Natural killer cell treated with Interleukin-12 subunit alpha and Interleukin-12 subunit beta and Interleukin-15 and Interleukin-18, amount 100 ng/mL, for 72 hours (primary cell): Measurements from ENCODE around the gene CLDN18. TPM values are rescaled to one million over a fixed set of nuclear protein-coding genes. Genes with fewer than 3 reads are reported as not detected.

Experiments used
- ATAC-seq, 2 donors: fragments of 150-1000 bp; cut with Tn5 transposase in 1 of 2; sonication (Bioruptor Pico), chemical (Tn5 transposase) in 1 of 2; 2 replicates each; pipeline ENCODE4 v1.10.0; 2021
- DNase-seq: peaks from one replicate; pipeline ENCODE4 v3.0.0; 2022; ENCODE audit warnings: low spot score
- H3K27ac Mint-ChIP-seq, 2 donors: 1 replicate in 1 of 2; 2 replicates in 1 of 2; pipeline ENCODE4 v1.8.0; 2022; ENCODE audit warnings: mixed read lengths in 2 of 2, mild to moderate bottlenecking in 1 of 2, moderate library complexity in 1 of 2
- H3K27me3 Mint-ChIP-seq, 2 donors: 1 replicate in 1 of 2; 2 replicates in 1 of 2; pipeline ENCODE4 v1.8.0; 2022; ENCODE audit warnings: mixed read lengths in 2 of 2
- H3K36me3 Mint-ChIP-seq: one replicate; pipeline ENCODE4 v1.8.0; 2022; ENCODE audit warnings: mixed read lengths
- H3K4me1 Mint-ChIP-seq, 2 donors: 1 replicate in 1 of 2; 2 replicates in 1 of 2; pipeline ENCODE4 v1.8.0; 2022; ENCODE audit warnings: low read depth in 2 of 2, mixed read lengths in 2 of 2, mild to moderate bottlenecking in 1 of 2
- H3K4me3 Mint-ChIP-seq: one replicate; pipeline ENCODE4 v1.8.0; 2022; ENCODE audit warnings: mixed read lengths
- H3K9me3 Mint-ChIP-seq: 2 replicates; pipeline ENCODE4 v1.8.0; 2022; ENCODE audit warnings: mixed read lengths
- total RNA-seq, 2 donors: library from RNA; stranded (reverse); gene quantifications; one replicate each; pipeline ENCODE4 v1.2.3, GENCODE V29; 2022

Gene CLDN18
- total RNA-seq, 2 donors from 2014 or later: not detected

DNA sequence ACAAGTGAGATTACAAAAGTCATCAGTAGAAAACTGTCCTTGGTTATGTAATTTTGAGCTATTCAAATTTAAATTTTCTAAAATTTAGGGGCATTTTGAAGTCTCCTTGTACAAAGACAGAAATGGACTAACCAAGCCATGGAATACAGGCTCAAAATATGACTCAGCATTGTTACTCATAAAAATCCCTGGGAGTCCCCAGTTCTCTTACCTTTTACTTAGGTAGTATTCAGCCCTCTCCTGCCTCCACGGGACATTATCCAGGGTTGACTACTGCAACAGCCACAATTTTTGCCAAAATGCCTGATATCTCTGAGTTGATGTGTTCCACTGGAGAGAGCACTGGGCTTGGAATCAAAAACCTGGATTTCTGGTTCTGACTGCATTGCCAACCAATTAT lies 25.0 kb downstream of the CLDN18 start:
- DNase-seq: no peak
- peaks cover 17 to 37% of the 10 kb centered on the region in 2 donors for H3K27me3 Mint-ChIP-seq
- H3K4me3 Mint-ChIP-seq: no peak overlapping the region
- H3K36me3 Mint-ChIP-seq: no peaks in the 10 kb centered on the region
- no peaks in the 10 kb centered on the region for H3K4me1 Mint-ChIP-seq
- ATAC-seq: no peak
- H3K27ac Mint-ChIP-seq: no peak overlapping the region
- H3K9me3 Mint-ChIP-seq: no peaks in the 10 kb centered on the region

DNA sequence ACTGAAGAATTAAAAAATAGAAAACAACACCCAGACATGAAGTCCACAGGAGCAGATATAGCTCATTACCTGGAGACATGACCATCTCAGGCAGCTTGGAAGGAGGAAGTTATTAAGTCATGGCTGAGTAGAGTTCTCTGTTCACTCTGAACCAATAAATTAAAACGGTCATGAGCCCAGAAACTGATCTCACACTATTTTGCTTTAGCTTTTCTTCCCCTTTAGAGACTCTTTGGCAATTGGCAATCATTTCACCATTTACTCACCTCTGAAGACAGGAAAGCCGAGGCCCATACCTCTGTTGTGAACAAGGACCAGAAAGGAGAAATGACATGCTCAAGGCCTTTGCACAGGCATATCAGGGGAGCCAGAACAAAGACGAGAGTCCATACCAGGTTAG lies 26.6 kb downstream of the CLDN18 start:
- Mint-ChIP-seq H3K9me3 (no peaks in the 10 kb centered on the region), H3K4me1 (no peaks in the 10 kb centered on the region), H3K36me3 (no peaks in the 10 kb centered on the region), H3K27me3 (peaks cover 17 to 43% of the 10 kb centered on the region in 2 donors), H3K4me3 (no peak overlapping the region), H3K27ac (no peak overlapping the region)
- ATAC-seq (no peak), DNase-seq (no peak)

DNA sequence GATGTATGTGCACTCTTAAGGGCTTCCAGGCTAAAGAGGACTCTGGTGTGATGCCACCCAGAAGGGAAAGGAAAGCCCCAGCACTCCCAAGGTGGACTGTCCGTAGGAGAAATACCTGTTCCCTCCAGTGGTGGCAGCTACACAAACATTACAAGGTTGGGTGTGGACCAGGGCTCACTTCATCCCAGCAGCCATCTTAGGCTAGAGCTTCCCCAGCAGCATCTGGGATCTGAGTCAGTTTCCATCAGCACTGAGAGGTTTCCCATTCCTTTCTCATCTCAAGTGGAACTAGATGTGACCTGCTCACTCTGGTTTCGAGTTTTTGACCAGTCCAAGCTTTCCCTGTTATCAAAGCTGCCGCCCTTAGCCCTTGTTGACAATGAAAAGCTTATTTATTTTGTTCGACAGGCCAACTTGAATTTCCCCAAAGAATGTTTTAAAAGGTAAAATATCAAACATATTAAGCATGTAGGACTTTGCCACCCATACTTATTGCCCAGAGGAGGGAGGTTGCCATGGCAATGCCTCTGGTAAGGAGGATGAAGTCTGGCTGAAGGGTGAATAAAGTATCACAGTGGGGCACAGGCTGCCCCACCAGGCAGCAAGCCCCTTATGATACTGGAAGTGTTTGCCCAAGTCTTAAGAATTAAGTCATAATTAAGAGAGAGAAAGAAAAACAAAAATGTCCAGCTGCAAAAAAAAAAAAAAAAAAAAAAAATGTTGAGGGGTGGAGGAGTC lies 28.9 kb downstream of the CLDN18 start:
- no peak for ATAC-seq
- H3K4me1 Mint-ChIP-seq: no peaks in the 10 kb centered on the region
- no peak for DNase-seq
- no peak overlapping the region for H3K4me3 Mint-ChIP-seq
- peaks cover 15 to 38% of the 10 kb centered on the region in 2 donors for H3K27me3 Mint-ChIP-seq
- no peaks in the 10 kb centered on the region for H3K36me3 Mint-ChIP-seq
- H3K27ac Mint-ChIP-seq: no peak overlapping the region
- H3K9me3 Mint-ChIP-seq: no peaks in the 10 kb centered on the region

DNA sequence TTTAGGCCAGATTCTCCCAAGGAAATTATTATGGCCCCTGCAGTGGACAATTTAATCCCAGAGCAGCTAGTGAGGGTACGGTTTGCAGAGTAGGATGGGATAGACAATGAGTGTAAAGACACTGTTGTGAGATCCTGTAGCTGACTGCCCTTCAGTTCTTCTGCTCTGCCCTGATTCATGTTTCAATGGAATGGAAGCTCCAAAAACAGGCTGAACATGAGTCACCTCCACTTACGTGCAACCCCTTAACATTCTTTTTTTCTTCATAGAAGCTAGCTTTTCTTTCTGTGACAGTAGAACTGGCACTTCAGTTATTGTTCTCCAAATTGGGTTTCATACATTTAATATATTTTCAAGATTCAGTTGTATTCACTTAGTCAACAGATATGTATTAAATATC lies 32.1 kb downstream of the CLDN18 start:
- peaks cover 3% of the 10 kb centered on the region for H3K9me3 Mint-ChIP-seq
- no peak overlapping the region for H3K27ac Mint-ChIP-seq
- DNase-seq (no peak), ATAC-seq (no peak)
- no peaks in the 10 kb centered on the region for H3K36me3 Mint-ChIP-seq
- H3K4me1 Mint-ChIP-seq: no peaks in the 10 kb centered on the region
- peaks cover 11 to 38% of the 10 kb centered on the region in 2 donors for H3K27me3 Mint-ChIP-seq
- no peak overlapping the region for H3K4me3 Mint-ChIP-seq

DNA sequence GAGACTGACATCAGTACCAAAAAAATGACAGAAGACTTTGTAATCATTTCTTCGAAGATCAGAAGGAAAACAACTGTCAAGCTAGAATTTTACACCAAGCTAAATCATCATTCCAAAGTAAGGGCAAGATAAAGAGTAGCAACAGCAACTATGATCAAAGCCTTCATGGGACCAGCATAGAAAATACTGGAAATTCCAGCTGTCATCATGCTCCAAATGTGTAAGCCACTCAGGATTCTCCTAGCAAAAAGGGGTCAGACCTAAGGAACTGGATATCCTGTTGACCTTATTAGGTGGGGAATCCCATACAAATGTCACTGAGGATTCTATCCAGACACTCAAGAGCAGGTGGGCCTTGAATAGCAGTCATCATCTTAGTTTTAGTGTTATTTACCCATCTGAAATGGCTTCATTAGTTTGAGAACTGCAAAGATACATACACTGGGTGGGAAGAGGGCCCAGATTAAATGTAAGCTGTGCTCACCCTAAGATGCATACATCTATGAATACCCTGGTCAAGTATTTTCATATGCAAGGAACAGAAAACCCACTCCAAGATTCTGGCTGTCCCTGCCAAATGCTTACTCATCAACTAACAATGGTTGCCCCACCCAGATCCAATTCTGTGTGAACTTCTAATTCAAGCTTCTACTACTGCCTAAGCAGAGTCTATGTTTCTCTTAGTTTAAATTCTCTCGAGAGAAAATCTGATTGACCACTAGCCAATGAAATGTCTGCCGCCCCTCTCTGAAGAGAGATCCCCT lies 33.5 kb downstream of the CLDN18 start:
- ATAC-seq (no peak), DNase-seq (no peak)
- Mint-ChIP-seq H3K36me3 (no peaks in the 10 kb centered on the region), H3K4me1 (no peaks in the 10 kb centered on the region), H3K9me3 (peaks cover 3% of the 10 kb centered on the region), H3K27me3 (peaks cover 5 to 25% of the 10 kb centered on the region in 2 donors), H3K4me3 (no peak overlapping the region), H3K27ac (no peak overlapping the region)

DNA sequence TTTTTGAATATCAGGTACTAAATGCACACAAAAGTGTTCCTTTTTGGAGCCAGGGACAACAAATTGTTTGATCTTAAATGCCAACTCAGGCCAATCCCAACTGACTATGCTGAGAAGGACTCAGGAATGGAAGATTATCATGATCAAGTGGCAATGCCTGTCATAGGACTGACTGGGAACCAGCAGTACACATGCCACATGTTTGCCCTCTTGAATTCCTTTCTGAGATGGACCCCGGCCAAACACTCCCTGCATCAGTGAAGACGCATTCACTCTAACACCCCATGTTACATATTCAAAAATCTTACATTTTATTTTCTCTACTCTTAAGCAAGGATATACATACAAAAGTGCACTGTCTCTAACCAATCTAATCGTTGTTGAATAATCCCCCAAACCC lies 36.1 kb downstream of the CLDN18 start:
- H3K4me3 Mint-ChIP-seq: no peak overlapping the region
- no peak overlapping the region for H3K27ac Mint-ChIP-seq
- no peak for ATAC-seq
- DNase-seq: no peak
- peaks cover 3% of the 10 kb centered on the region for H3K9me3 Mint-ChIP-seq
- H3K27me3 Mint-ChIP-seq: peaks cover 5 to 9% of the 10 kb centered on the region in 2 donors
- peaks cover 0 to 3% of the 10 kb centered on the region in 2 donors for H3K4me1 Mint-ChIP-seq
- no peaks in the 10 kb centered on the region for H3K36me3 Mint-ChIP-seq

DNA sequence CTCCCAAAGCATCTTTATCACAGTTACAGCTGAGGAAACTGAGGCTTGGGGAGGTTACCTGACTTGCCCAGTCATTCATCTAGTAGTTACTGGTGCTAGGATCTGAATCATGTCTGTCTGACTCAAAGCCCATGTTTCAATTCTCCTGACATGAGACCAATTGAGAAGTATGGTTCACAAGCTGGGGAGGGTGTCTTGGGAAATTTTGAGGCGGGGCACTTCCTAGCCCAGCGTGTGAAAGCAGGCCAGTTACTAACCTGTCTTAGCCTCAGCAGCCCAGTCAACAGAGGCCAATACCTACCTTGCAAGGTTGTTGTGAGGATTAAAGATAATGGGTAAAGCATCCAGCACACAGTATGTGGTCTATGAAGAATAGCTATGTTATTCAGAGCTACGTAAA lies 37.0 kb downstream of the CLDN18 start:
- Mint-ChIP-seq H3K4me3 (no peak overlapping the region), H3K4me1 (peaks cover 0 to 3% of the 10 kb centered on the region in 2 donors), H3K27me3 (peaks cover 3 to 9% of the 10 kb centered on the region in 2 donors), H3K36me3 (no peaks in the 10 kb centered on the region), H3K9me3 (peaks cover 3% of the 10 kb centered on the region), H3K27ac (no peak overlapping the region)
- ATAC-seq (no peak), DNase-seq (no peak)

DNA sequence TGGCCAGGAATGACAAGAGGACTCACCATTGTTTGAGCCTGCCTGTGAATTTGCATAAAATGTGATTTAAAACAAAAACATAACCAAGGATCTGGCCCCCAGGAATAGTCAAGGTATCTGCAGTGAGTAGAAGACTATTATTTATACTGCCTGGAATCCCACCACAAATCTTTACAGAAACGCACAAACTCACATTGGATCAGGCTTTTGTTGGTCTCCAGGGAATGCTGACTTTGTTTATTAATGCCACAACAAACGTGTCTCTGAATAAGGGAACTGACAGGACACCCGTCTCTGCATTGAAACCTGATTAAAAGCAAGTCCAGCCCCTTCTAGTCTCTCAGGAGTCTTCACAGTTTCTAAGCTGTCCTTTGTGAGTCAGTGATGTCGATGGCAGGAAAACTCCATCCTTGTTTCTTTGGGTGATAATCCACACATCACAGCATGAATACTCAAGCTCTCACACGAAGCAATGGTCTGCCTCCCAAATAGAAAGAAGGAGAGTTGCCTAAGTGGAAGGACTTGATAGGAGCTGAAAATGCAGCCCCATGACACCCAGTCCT lies 37.7 kb downstream of the CLDN18 start:
- Mint-ChIP-seq H3K9me3 (peaks cover 3% of the 10 kb centered on the region), H3K27ac (no peak overlapping the region), H3K4me1 (peaks cover 0 to 3% of the 10 kb centered on the region in 2 donors), H3K4me3 (no peak overlapping the region), H3K36me3 (no peaks in the 10 kb centered on the region), H3K27me3 (peaks cover 4 to 9% of the 10 kb centered on the region in 2 donors)
- DNase-seq (no peak), ATAC-seq (no peak)

DNA sequence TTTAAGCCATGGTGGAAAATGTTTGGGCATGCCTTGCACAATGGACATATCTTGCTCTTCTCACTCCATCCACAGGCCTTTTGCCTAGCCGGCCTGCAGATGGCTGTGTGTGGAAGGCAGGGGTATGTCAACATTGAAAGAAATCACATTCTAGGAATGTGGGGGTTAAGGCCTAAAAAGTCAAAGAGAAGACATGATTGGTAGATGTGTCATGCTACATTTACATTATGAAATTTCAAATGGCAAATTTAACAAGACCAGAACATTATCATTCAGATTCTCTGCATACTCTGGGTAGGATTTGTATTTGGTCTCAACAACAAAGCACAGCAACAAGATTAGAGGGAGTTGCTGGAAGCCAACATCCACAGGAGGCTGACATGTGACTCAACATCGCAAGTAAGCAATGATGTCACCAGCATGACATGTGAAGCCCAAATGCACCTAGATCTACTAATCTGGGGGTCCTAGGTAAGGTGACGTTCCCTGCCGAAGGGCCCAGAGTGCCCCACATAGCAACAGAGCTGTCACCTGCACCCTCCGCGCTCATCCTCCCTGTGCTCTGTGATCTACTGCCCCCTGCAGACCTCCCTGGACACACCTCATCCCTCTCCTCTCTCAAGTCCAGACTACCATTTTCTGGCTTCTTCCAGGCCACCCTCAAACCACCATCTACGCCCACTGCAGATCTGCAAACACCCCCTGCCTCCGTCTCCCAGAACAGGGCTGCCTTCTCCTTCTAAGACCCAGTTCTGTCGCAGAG lies 39.4 kb downstream of the CLDN18 start:
- peaks cover 6% of the 10 kb centered on the region for H3K9me3 Mint-ChIP-seq
- H3K4me3 Mint-ChIP-seq: no peak overlapping the region
- H3K27me3 Mint-ChIP-seq: peaks cover 7 to 11% of the 10 kb centered on the region in 2 donors
- peaks cover 0 to 3% of the 10 kb centered on the region in 2 donors for H3K4me1 Mint-ChIP-seq
- no peak for ATAC-seq
- H3K36me3 Mint-ChIP-seq: no peaks in the 10 kb centered on the region
- H3K27ac Mint-ChIP-seq: peak overlapping the region in 1 of 2 donors; percentile 8
- no peak for DNase-seq

DNA sequence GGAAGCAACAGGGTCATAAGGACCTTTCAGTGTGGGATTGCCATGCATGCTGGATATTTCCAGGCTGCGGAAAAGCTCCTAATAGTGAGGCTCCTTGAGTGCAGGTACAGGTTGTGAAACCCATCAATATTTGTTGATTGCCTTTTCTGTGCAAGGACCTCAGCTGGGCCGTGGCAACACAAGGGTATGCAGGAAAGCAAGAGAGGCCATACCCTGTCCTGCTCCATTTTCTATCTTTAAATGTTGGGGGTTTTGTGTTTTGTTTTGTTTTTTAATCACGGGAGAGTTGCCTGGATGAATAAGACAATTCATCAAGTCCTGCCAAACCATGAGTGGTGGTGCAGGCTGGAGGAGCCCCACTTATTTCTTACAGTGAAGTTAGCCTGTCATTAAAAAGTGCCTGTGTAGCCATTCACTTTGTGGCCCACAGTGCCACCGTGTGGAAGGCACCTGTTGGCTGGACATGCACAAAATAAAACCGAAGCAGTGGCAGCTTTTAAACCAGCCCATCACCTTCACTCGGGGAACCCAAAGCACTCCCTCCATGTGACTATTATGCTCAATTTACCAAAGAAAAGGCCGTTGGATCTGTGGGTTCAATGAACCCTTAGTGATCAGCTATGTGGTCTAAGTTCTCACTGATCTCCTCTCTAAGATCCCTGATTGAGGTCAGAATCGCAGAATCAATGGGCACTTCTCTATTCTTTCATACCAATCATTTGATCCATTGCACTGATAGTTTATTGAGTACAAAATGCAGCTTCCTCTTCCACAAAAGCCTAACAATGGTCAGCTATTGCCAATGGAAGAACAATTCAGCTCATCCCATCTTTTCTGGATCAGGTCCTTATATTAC lies 42.2 kb downstream of the CLDN18 start:
- H3K4me1 Mint-ChIP-seq: peaks cover 0 to 3% of the 10 kb centered on the region in 2 donors
- peaks cover 3% of the 10 kb centered on the region for H3K9me3 Mint-ChIP-seq
- no peak overlapping the region for H3K27ac Mint-ChIP-seq
- DNase-seq (no peak), ATAC-seq (no peak)
- no peak overlapping the region for H3K4me3 Mint-ChIP-seq
- H3K36me3 Mint-ChIP-seq: no peaks in the 10 kb centered on the region
- peaks cover 13 to 20% of the 10 kb centered on the region in 2 donors for H3K27me3 Mint-ChIP-seq

DNA sequence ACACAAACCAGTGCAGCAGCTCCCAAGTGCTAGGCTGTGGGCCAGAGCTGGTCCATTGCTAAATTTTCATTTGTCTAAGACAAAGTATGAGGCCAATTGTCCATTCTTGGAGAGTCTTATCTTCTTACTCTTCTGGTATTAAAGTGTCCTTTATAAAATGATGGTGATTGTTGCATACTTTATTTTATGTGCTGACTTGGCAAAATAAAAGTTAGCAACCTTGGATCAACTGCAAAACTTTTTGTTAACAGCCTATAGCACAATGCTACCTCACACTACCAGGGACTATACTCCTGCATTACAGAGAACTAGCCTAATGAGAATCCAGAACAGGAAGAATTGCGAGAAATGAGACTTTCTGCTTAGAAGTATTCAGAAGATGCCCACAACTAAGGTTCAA lies 44.1 kb downstream of the CLDN18 start:
- H3K4me3 Mint-ChIP-seq: no peak overlapping the region
- H3K27ac Mint-ChIP-seq: no peak overlapping the region
- H3K27me3 Mint-ChIP-seq: peaks cover 13 to 28% of the 10 kb centered on the region in 2 donors
- no peaks in the 10 kb centered on the region for H3K36me3 Mint-ChIP-seq
- ATAC-seq (no peak), DNase-seq (no peak)
- peaks cover 0 to 3% of the 10 kb centered on the region in 2 donors for H3K4me1 Mint-ChIP-seq
- peaks cover 3% of the 10 kb centered on the region for H3K9me3 Mint-ChIP-seq

DNA sequence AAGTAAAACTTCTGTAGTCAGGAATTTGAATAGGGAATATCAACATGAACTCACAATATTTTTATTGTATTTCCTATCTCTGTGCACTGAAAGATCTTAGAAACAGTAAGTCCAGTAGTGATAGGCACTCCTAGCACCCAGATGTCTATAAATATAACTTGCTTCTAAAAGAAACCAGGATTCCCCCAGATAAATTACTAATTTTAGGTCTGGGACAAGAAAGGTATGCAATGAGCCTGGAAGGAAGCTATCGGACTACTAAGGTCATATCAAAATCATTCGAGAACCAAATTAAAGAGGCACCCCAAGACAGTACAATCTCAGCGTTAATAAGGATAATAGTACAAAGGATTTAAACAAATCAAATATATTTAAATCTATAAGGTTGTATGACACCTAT lies 47.4 kb downstream of the CLDN18 start:
- H3K4me1 Mint-ChIP-seq: no peaks in the 10 kb centered on the region
- no peaks in the 10 kb centered on the region for H3K36me3 Mint-ChIP-seq
- ATAC-seq: no peak
- no peak overlapping the region for H3K27ac Mint-ChIP-seq
- H3K9me3 Mint-ChIP-seq: peaks cover 3% of the 10 kb centered on the region
- H3K27me3 Mint-ChIP-seq: peaks cover 15 to 28% of the 10 kb centered on the region in 2 donors
- no peak overlapping the region for H3K4me3 Mint-ChIP-seq
- no peak for DNase-seq

DNA sequence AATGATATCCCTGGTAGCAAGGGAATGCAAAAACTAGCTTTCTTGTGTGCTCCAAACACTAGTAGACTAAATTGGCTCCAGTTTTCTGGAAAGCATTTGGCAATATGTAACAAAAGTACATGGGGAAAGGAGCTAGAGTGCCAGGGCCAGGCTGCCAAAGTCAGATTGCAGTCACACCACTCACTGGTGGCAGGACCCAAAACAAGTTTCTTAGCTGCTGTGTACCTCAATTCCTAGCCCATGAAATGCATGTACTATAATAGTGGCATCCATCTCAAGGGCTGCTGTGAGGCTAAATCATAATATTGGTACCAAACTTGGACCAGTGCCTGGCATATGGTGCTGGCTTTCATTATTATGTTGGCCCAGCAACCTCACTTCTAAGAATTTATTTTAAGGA lies 49.3 kb downstream of the CLDN18 start:
- no peak overlapping the region for H3K27ac Mint-ChIP-seq
- DNase-seq: no peak

More for the DNA sequence above, 49.3 kb downstream of the CLDN18 start:
- Mint-ChIP-seq H3K4me1 (no peaks in the 10 kb centered on the region), H3K36me3 (no peaks in the 10 kb centered on the region), H3K9me3 (no peaks in the 10 kb centered on the region), H3K4me3 (no peak overlapping the region), H3K27me3 (peaks cover 9 to 22% of the 10 kb centered on the region in 2 donors)
- ATAC-seq: no peak
